H9 (cell line): ENCODE data around the gene CLDN2. TPM values are rescaled to one million over a fixed set of nuclear protein-coding genes. Genes with fewer than 3 reads are reported as not detected.

Experiments used
- DNase-seq: peaks from one replicate; pipeline ENCODE4 v3.0.0-alpha.2; 2017
- H2AFZ ChIP-seq: one replicate; pipeline ENCODE4 v1.6.1; 2013; ENCODE audit warnings: mild to moderate bottlenecking, low read length, control low read depth, moderate library complexity
- H2AK5ac ChIP-seq: 2 replicates; pipeline ENCODE4 v1.6.1; 2013; ENCODE audit warnings: low read length, control low read depth, mixed read lengths; ENCODE audit not compliant: insufficient read length
- H2BK120ac ChIP-seq: one replicate; pipeline ENCODE4 v1.6.1; 2013; ENCODE audit warnings: low read depth, mild to moderate bottlenecking, low read length, control low read depth, inconsistent platforms; ENCODE audit not compliant: poor library complexity, severe bottlenecking
- H2BK12ac ChIP-seq: 2 replicates; pipeline ENCODE4 v1.6.1; 2013; ENCODE audit warnings: low read length, control low read depth, mixed read lengths, low read depth; ENCODE audit not compliant: insufficient read length
- H2BK15ac ChIP-seq: 2 replicates; pipeline ENCODE4 v1.6.1; 2013; ENCODE audit warnings: low read depth, low read length, control low read depth
- H2BK20ac ChIP-seq: one replicate; pipeline ENCODE4 v1.6.1; 2013; ENCODE audit warnings: low read depth, mild to moderate bottlenecking, low read length, control low read depth, inconsistent platforms; ENCODE audit not compliant: poor library complexity, severe bottlenecking
- H2BK5ac ChIP-seq: 2 replicates; pipeline ENCODE4 v1.6.1; 2013; ENCODE audit warnings: low read length, control low read depth, mixed read lengths; ENCODE audit not compliant: insufficient read length
- H3K14ac ChIP-seq: 2 replicates; pipeline ENCODE4 v1.6.1; 2013; ENCODE audit warnings: low read length, control low read depth; ENCODE audit not compliant: insufficient read depth
- H3K18ac ChIP-seq: 2 replicates; pipeline ENCODE4 v1.6.1; 2013; ENCODE audit warnings: low read depth, mild to moderate bottlenecking, mixed read lengths, low read length, control low read depth; ENCODE audit not compliant: insufficient read length
- H3K23ac ChIP-seq: 2 replicates; pipeline ENCODE4 v1.6.1; 2013; ENCODE audit warnings: low read length, control low read depth, mixed read lengths, low read depth; ENCODE audit not compliant: insufficient read length
- H3K23me2 ChIP-seq: 2 replicates; pipeline ENCODE4 v1.6.1; 2013; ENCODE audit warnings: low read depth, mild to moderate bottlenecking, mixed read lengths, low read length, control low read depth; ENCODE audit not compliant: insufficient read length, poor library complexity, severe bottlenecking
- H3K27ac ChIP-seq: 2 replicates; pipeline ENCODE4 v1.5.1; 2013; ENCODE audit warnings: low read length, control low read depth, mixed read lengths, low read depth; ENCODE audit not compliant: insufficient read length
- H3K27me3 ChIP-seq: 2 replicates; pipeline ENCODE4 v1.6.1; 2013; ENCODE audit warnings: low read length, control low read depth, inconsistent platforms; ENCODE audit not compliant: insufficient read depth
- H3K4ac ChIP-seq: 2 replicates; pipeline ENCODE4 v1.6.1; 2013; ENCODE audit warnings: low read depth, mild to moderate bottlenecking, control low read depth, inconsistent platforms, low read length, moderate library complexity
- H3K4me1 ChIP-seq: 2 replicates; pipeline ENCODE4 v1.6.1; 2013; ENCODE audit warnings: low read length, control low read depth, inconsistent platforms; ENCODE audit not compliant: insufficient read depth
- H3K4me2 ChIP-seq: 2 replicates; pipeline ENCODE4 v1.6.1; 2013; ENCODE audit warnings: low read length, control low read depth, mixed read lengths; ENCODE audit not compliant: insufficient read length, insufficient read depth
- H3K56ac ChIP-seq: 2 replicates; pipeline ENCODE4 v1.6.1; 2013; ENCODE audit warnings: low read depth, mild to moderate bottlenecking, mixed read lengths, low read length, control low read depth; ENCODE audit not compliant: insufficient read length
- H3K79me1 ChIP-seq: 2 replicates; pipeline ENCODE4 v1.6.1; 2013; ENCODE audit warnings: low read depth, mild to moderate bottlenecking, moderate library complexity, low read length, control low read depth, inconsistent platforms; ENCODE audit not compliant: insufficient read depth, poor library complexity, severe bottlenecking
- H3K79me2 ChIP-seq: 2 replicates; pipeline ENCODE4 v1.6.1; 2013; ENCODE audit warnings: low read length, control low read depth, inconsistent platforms; ENCODE audit not compliant: insufficient read depth
- H3K9ac ChIP-seq: 2 replicates; pipeline ENCODE4 v1.6.1; 2013; ENCODE audit warnings: low read length, control low read depth, mixed read lengths; ENCODE audit not compliant: insufficient read length; ENCODE audit errors: extremely low read depth
- H3K9me3 ChIP-seq: one replicate; pipeline ENCODE4 v1.6.1; 2013; ENCODE audit warnings: low read depth, low read length, inconsistent platforms; ENCODE audit not compliant: control insufficient read depth
- H3T11ph ChIP-seq: one replicate; pipeline ENCODE4 v1.6.1; 2013; ENCODE audit warnings: mild to moderate bottlenecking, low read length, control low read depth, inconsistent platforms
- H4K20me1 ChIP-seq: one replicate; pipeline ENCODE4 v1.6.1; 2013; ENCODE audit not compliant: control insufficient read depth, insufficient read length, insufficient read depth
- H4K5ac ChIP-seq: 2 replicates; pipeline ENCODE4 v1.6.1; 2013; ENCODE audit warnings: low read depth, mild to moderate bottlenecking, mixed read lengths, low read length, control low read depth; ENCODE audit not compliant: insufficient read length
- H4K8ac ChIP-seq: replicated peaks from 2 replicates; pipeline ENCODE4 v1.6.1; 2013; ENCODE audit warnings: low read length, control low read depth, mixed read lengths, low read depth; ENCODE audit not compliant: insufficient read length
- H4K91ac ChIP-seq: 2 replicates; pipeline ENCODE4 v1.6.1; 2013; ENCODE audit warnings: low read depth, mild to moderate bottlenecking, moderate library complexity, mixed read lengths, low read length, control low read depth; ENCODE audit not compliant: insufficient read length
- H3K27ac Mint-ChIP-seq, 3 experiments: 2 replicates in 2 of 3; 3 replicates in 1 of 3; pipeline ENCODE4 v1.8.0; 2020 to 2021; ENCODE audit warnings: mixed read lengths in 3 of 3, mild to moderate bottlenecking in 1 of 3, moderate library complexity in 1 of 3
- H3K27me3 Mint-ChIP-seq: 2 replicates; pipeline ENCODE4 v1.8.0; 2021; ENCODE audit warnings: low read depth, mild to moderate bottlenecking, moderate library complexity, mixed read lengths
- H3K36me3 Mint-ChIP-seq, 3 experiments: 2 replicates in 2 of 3; 3 replicates in 1 of 3; pipeline ENCODE4 v1.8.0; 2020 to 2021; ENCODE audit warnings: low read depth in 3 of 3, mixed read lengths in 3 of 3; ENCODE audit not compliant: insufficient read depth in 1 of 3
- H3K4me1 Mint-ChIP-seq, 2 experiments: 2 replicates each; pipeline ENCODE4 v1.8.0; 2020; ENCODE audit warnings: mixed read lengths in 2 of 2
- H3K4me3 Mint-ChIP-seq, 2 experiments: 2 replicates in 1 of 2; 3 replicates in 1 of 2; pipeline ENCODE4 v1.8.0; 2020 to 2021; ENCODE audit warnings: mild to moderate bottlenecking in 2 of 2, mixed read lengths in 2 of 2, moderate library complexity in 1 of 2
- H3K9me3 Mint-ChIP-seq, 2 experiments: 2 replicates in 1 of 2; 3 replicates in 1 of 2; pipeline ENCODE4 v1.8.0; 2020; ENCODE audit warnings: mild to moderate bottlenecking in 2 of 2, mixed read lengths in 2 of 2, moderate library complexity in 1 of 2
- WGBS: extraction: QIAGEN DNeasy Blood & Tissue Kit; methylation state at CpG from one replicate; pipeline ENCODE4 v1.1.7; 2013; ENCODE audit warnings: missing lambda C conversion rate, low lambda C conversion rate, mixed read lengths; ENCODE audit not compliant: insufficient read length; ENCODE audit errors: extremely low coverage; 5-methylcytosine and 5-hydroxymethylcytosine counted together
- total RNA-seq: library from RNA; stranded (reverse); gene quantifications from 2 replicates; pipeline ENCODE4 v1.2.1, GENCODE V29; 2021
- TF ChIP-seq, protein P1 (sequence below): fragments of 200-600 bp; sonication (generic); conservative IDR thresholded peaks from 3 replicates; pipeline ENCODE4 v1.8.0; 2021; ENCODE audit warnings: antibody characterized with exemption, mild to moderate bottlenecking

CLDN2 gene
- total RNA-seq, 1 experiment from 2014 or later = not detected

DNA sequence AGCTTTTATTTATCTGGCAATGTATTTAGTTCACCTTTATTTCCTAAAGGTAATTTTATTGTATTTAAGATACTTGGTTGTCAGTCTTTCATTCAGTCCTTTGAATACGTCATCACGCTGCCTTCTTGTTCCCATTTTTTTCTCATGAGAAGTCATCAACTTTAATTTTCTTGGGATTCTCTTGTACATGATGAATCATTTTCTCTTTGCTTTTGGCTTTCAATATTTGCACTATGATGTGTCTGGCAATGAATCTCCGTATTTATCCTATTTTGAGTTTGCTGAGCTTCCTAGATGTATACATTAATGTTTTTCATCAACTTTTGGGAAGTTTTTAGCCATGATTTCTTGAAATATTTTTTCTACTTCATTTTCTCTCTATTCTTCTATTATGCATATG lies 28.4 kb downstream of the CLDN2 start:
- no peak overlapping the region for H2BK12ac ChIP-seq
- H2AK5ac ChIP-seq = no peak overlapping the region
- no peak overlapping the region for H3K14ac ChIP-seq
- no peak overlapping the region for H3T11ph ChIP-seq
- H3K9me3 Mint-ChIP-seq = peaks cover 0 to 23% of the 10 kb centered on the region in 2 experiments; a peak in 1 of 5 replicates
- no peaks in the 10 kb centered on the region for H4K20me1 ChIP-seq
- H2BK5ac ChIP-seq = no peak overlapping the region
- no peak overlapping the region for H3K23ac ChIP-seq
- H3K4me1 ChIP-seq = no peaks in the 10 kb centered on the region
- DNase-seq = no peak
- H3K27me3 ChIP-seq = no peaks in the 10 kb centered on the region
- H4K5ac ChIP-seq = no peak overlapping the region
- no peak overlapping the region for H2BK120ac ChIP-seq
- H3K9me3 ChIP-seq = no peaks in the 10 kb centered on the region
- no peaks in the 10 kb centered on the region; a peak in 1 of 7 replicates for H3K36me3 Mint-ChIP-seq
- no peaks in the 10 kb centered on the region for H3K4me1 Mint-ChIP-seq
- no peak overlapping the region for H3K4ac ChIP-seq
- no peaks in the 10 kb centered on the region for H3K79me2 ChIP-seq
- no peaks in the 10 kb centered on the region for H3K79me1 ChIP-seq
- no peak overlapping the region for H3K56ac ChIP-seq
- H3K9ac ChIP-seq = no peak overlapping the region
- no peak overlapping the region for H3K18ac ChIP-seq
- no peak overlapping the region for H4K91ac ChIP-seq
- H2AFZ ChIP-seq = no peak overlapping the region
- no peak overlapping the region for H3K27ac ChIP-seq
- no peak overlapping the region for H2BK15ac ChIP-seq
- no CpG with 5 or more reads among the region's 3 CpGs for WGBS
- no peak overlapping the region for H3K4me3 Mint-ChIP-seq
- H3K27ac Mint-ChIP-seq = no peak overlapping the region
- TF ChIP-seq, protein P1, sequence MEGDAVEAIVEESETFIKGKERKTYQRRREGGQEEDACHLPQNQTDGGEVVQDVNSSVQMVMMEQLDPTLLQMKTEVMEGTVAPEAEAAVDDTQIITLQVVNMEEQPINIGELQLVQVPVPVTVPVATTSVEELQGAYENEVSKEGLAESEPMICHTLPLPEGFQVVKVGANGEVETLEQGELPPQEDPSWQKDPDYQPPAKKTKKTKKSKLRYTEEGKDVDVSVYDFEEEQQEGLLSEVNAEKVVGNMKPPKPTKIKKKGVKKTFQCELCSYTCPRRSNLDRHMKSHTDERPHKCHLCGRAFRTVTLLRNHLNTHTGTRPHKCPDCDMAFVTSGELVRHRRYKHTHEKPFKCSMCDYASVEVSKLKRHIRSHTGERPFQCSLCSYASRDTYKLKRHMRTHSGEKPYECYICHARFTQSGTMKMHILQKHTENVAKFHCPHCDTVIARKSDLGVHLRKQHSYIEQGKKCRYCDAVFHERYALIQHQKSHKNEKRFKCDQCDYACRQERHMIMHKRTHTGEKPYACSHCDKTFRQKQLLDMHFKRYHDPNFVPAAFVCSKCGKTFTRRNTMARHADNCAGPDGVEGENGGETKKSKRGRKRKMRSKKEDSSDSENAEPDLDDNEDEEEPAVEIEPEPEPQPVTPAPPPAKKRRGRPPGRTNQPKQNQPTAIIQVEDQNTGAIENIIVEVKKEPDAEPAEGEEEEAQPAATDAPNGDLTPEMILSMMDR = no peak
- no peaks in the 10 kb centered on the region for H3K23me2 ChIP-seq
- H3K4me2 ChIP-seq = no peak overlapping the region
- H3K27me3 Mint-ChIP-seq = no peaks in the 10 kb centered on the region; the same call in 1 of the 2 replicates
- H4K8ac ChIP-seq = no peak overlapping the region
- no peak overlapping the region for H2BK20ac ChIP-seq
